Skeletal muscle tissue (tissue), 4 donors: ENCODE data around the gene SLC2A14. TPM values are rescaled to one million over a fixed set of nuclear protein-coding genes. Genes with fewer than 3 reads are reported as not detected.
"Not testable (repeated sequence)": the region's sequence is repeated elsewhere in the genome, so short reads cannot be mapped to it uniquely, and the experiment has no call there.

Source experiments
- H3K27ac ChIP-seq: one replicate; pipeline ENCODE4 v1.7.0; 2013; ENCODE audit warnings: mild to moderate bottlenecking, low read depth, low read length, inconsistent platforms
- H3K27me3 ChIP-seq, 3 donors: one replicate each; pipeline ENCODE4 v1.7.0; 2013; ENCODE audit warnings: low read length in 3 of 3; ENCODE audit not compliant: control insufficient read depth in 3 of 3, insufficient read depth in 3 of 3
- H3K36me3 ChIP-seq, 3 donors: one replicate each; pipeline ENCODE4 v1.7.0; 2013; ENCODE audit warnings: low read length in 3 of 3; ENCODE audit not compliant: control insufficient read depth in 3 of 3, insufficient read depth in 3 of 3
- H3K4me1 ChIP-seq, 3 donors: one replicate each; pipeline ENCODE4 v1.7.0; 2013; ENCODE audit warnings: low read length in 3 of 3, mild to moderate bottlenecking in 3 of 3; ENCODE audit not compliant: control insufficient read depth in 3 of 3, insufficient read depth in 3 of 3
- H3K4me3 ChIP-seq, 3 donors: one replicate each; pipeline ENCODE4 v1.7.0; 2013; ENCODE audit warnings: low read length in 3 of 3
- H3K9ac ChIP-seq, 3 donors: one replicate each; pipeline ENCODE4 v1.7.0; 2013; ENCODE audit warnings: low read length in 3 of 3, mild to moderate bottlenecking in 3 of 3, moderate library complexity in 2 of 3, low read depth in 1 of 3
- H3K9me3 ChIP-seq, 3 donors: one replicate each; pipeline ENCODE4 v1.7.0; 2013; ENCODE audit warnings: low read length in 3 of 3; ENCODE audit not compliant: control insufficient read depth in 3 of 3
- total RNA-seq: library from RNA; depleted of rRNA; stranded (reverse); fragments of >200 nt; gene quantifications from one replicate; pipeline ENCODE4 v1.2.3, GENCODE V29; 2014
- donor health status: Osteomylitis.

SLC2A14 gene
- total RNA-seq, 1 donor from 2014 or later, result 0.52 TPM

- H3K4me3 ChIP-seq, H3K27me3 ChIP-seq, H3K9me3 ChIP-seq, H3K4me1 ChIP-seq, H3K27ac ChIP-seq, H3K36me3 ChIP-seq, H3K9ac ChIP-seq: not testable (repeated sequence)
These were observed 33.5 kb downstream of the SLC2A14 start for GRCh38 chr12:7839226-7839625.

GRCh38 chr12:7837366-7837765, 35.3 kb downstream of the SLC2A14 start:
- H3K4me1 ChIP-seq, result no peaks in the 10 kb centered on the region
- H3K9me3 ChIP-seq, result no peaks in the 10 kb centered on the region
- no peak overlapping the region for H3K9ac ChIP-seq
- H3K27me3 ChIP-seq, result no peaks in the 10 kb centered on the region
- H3K36me3 ChIP-seq, result no peaks in the 10 kb centered on the region
- no peak overlapping the region for H3K27ac ChIP-seq
- H3K4me3 ChIP-seq, result no peak overlapping the region

- Histone ChIP-seq H3K36me3 (no peaks in the 10 kb centered on the region), H3K4me1 (no peaks in the 10 kb centered on the region), H3K27ac (no peak overlapping the region), H3K27me3 (no peaks in the 10 kb centered on the region), H3K4me3 (no peak overlapping the region), H3K9ac (no peak overlapping the region), H3K9me3 (no peaks in the 10 kb centered on the region)
These were observed 36.9 kb downstream of the SLC2A14 start for GRCh38 chr12:7835766-7836165.

- Histone ChIP-seq H3K36me3 (no peaks in the 10 kb centered on the region), H3K4me1 (no peaks in the 10 kb centered on the region), H3K9me3 (no peaks in the 10 kb centered on the region), H3K9ac (no peak overlapping the region), H3K27me3 (no peaks in the 10 kb centered on the region), H3K27ac (no peak overlapping the region), H3K4me3 (no peak overlapping the region)
These were observed 37.6 kb downstream of the SLC2A14 start for GRCh38 chr12:7835116-7835515.

GRCh38 chr12:7834701-7835100, 38.0 kb downstream of the SLC2A14 start:
- H3K27me3 ChIP-seq, result no peaks in the 10 kb centered on the region

GRCh38 chr12:7833831-7834230, 38.9 kb downstream of the SLC2A14 start:
- Histone ChIP-seq H3K4me3 (no peak overlapping the region), H3K27me3 (no peaks in the 10 kb centered on the region), H3K9ac (no peak overlapping the region), H3K36me3 (no peaks in the 10 kb centered on the region), H3K4me1 (no peaks in the 10 kb centered on the region), H3K27ac (no peak overlapping the region), H3K9me3 (no peaks in the 10 kb centered on the region)

More at GRCh38 chr12:7834701-7835100, 38.0 kb downstream of the SLC2A14 start:
- Histone ChIP-seq H3K9me3 (no peaks in the 10 kb centered on the region), H3K9ac (no peak overlapping the region), H3K4me3 (no peak overlapping the region), H3K36me3 (no peaks in the 10 kb centered on the region), H3K4me1 (no peaks in the 10 kb centered on the region), H3K27ac (no peak overlapping the region)

- not testable (repeated sequence) for H3K36me3 ChIP-seq, H3K27ac ChIP-seq, H3K9ac ChIP-seq, H3K9me3 ChIP-seq, H3K4me1 ChIP-seq, H3K27me3 ChIP-seq, H3K4me3 ChIP-seq
These were observed 39.5 kb downstream of the SLC2A14 start for GRCh38 chr12:7833201-7833600.

- Histone ChIP-seq H3K4me1 (no peaks in the 10 kb centered on the region), H3K27ac (no peak overlapping the region), H3K27me3 (no peaks in the 10 kb centered on the region), H3K4me3 (no peak overlapping the region), H3K9me3 (no peaks in the 10 kb centered on the region), H3K9ac (no peak overlapping the region), H3K36me3 (no peaks in the 10 kb centered on the region)
These were observed 40.5 kb downstream of the SLC2A14 start for GRCh38 chr12:7832059-7832696.

- H3K4me3 ChIP-seq, H3K9ac ChIP-seq, H3K4me1 ChIP-seq, H3K27me3 ChIP-seq, H3K27ac ChIP-seq, H3K36me3 ChIP-seq, H3K9me3 ChIP-seq: not testable (repeated sequence)
These were observed 43.0 kb downstream of the SLC2A14 start for GRCh38 chr12:7829737-7830136.

GRCh38 chr12:7825754-7826153, 47.0 kb downstream of the SLC2A14 start:
- not testable (repeated sequence) for H3K27me3 ChIP-seq, H3K36me3 ChIP-seq, H3K9ac ChIP-seq, H3K27ac ChIP-seq, H3K4me1 ChIP-seq, H3K9me3 ChIP-seq, H3K4me3 ChIP-seq
